RWPE2 (cell line): ENCODE measurements around the gene ARHGEF2.
A peak's percentile ranks its signal among the peaks of the same experiment; 100 is the strongest.

Source experiments
- ATAC-seq: fragments of 200-7000 bp; cut with Tn5 transposase; 3 replicates; pipeline ENCODE4 v1.9.1; 2021; ENCODE audit warnings: low read depth
- DNase-seq: peaks from one replicate; pipeline ENCODE4 v3.0.0-alpha.2; 2020; ENCODE audit warnings: low spot score
- H3K27ac ChIP-seq: fragments of 450-650 bp; 2 replicates; pipeline ENCODE4 v1.5.1; 2017; ENCODE audit warnings: mild to moderate bottlenecking; ENCODE audit not compliant: poor library complexity, severe bottlenecking
- H3K27me3 ChIP-seq: fragments of 250-450 bp; sonication (Bioruptor Pico); 2 replicates; pipeline ENCODE4 v1.5.1; 2021; ENCODE audit warnings: mild to moderate bottlenecking, moderate library complexity; ENCODE audit not compliant: insufficient read depth, poor library complexity, severe bottlenecking
- H3K36me3 ChIP-seq: fragments of 250-450 bp; sonication (Bioruptor Pico); 2 replicates; pipeline ENCODE4 v1.5.1; 2020; ENCODE audit warnings: low read depth, mild to moderate bottlenecking, moderate library complexity
- H3K4me1 ChIP-seq: fragments of 250-450 bp; sonication (Bioruptor Pico); 2 replicates; pipeline ENCODE4 v1.5.1; 2021; ENCODE audit warnings: mild to moderate bottlenecking, moderate library complexity; ENCODE audit not compliant: insufficient read depth, poor library complexity, severe bottlenecking
- H3K4me3 ChIP-seq: fragments of 250-450 bp; sonication (Bioruptor Pico); 2 replicates; pipeline ENCODE4 v1.5.1; 2021; ENCODE audit warnings: mild to moderate bottlenecking, moderate library complexity; ENCODE audit not compliant: severe bottlenecking
- H3K9me3 ChIP-seq: fragments of 250-450 bp; sonication (Bioruptor Pico); 2 replicates; pipeline ENCODE4 v1.5.1; 2021; ENCODE audit warnings: mild to moderate bottlenecking, moderate library complexity; ENCODE audit not compliant: severe bottlenecking
- TF ChIP-seq, protein P1 (sequence below): fragments of 450-650 bp; IDR thresholded peaks from one replicate; pipeline ENCODE4 v1.5.1; 2017; ENCODE audit warnings: mild to moderate bottlenecking, moderate library complexity; ENCODE audit not compliant: poor library complexity, severe bottlenecking

Gene ARHGEF2

GRCh38 chr1:155909894-155910293 lies 68.5 kb downstream of the ARHGEF2 start:
- Histone ChIP-seq H3K4me1 (peaks cover 8% of the 10 kb centered on the region), H3K9me3 (no peaks in the 10 kb centered on the region), H3K4me3 (no peak overlapping the region), H3K36me3 (peaks cover 85% of the 10 kb centered on the region), H3K27ac (peak overlapping the region; percentile 73), H3K27me3 (no peaks in the 10 kb centered on the region)
- no peak for DNase-seq
- TF ChIP-seq, protein P1, sequence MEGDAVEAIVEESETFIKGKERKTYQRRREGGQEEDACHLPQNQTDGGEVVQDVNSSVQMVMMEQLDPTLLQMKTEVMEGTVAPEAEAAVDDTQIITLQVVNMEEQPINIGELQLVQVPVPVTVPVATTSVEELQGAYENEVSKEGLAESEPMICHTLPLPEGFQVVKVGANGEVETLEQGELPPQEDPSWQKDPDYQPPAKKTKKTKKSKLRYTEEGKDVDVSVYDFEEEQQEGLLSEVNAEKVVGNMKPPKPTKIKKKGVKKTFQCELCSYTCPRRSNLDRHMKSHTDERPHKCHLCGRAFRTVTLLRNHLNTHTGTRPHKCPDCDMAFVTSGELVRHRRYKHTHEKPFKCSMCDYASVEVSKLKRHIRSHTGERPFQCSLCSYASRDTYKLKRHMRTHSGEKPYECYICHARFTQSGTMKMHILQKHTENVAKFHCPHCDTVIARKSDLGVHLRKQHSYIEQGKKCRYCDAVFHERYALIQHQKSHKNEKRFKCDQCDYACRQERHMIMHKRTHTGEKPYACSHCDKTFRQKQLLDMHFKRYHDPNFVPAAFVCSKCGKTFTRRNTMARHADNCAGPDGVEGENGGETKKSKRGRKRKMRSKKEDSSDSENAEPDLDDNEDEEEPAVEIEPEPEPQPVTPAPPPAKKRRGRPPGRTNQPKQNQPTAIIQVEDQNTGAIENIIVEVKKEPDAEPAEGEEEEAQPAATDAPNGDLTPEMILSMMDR = no peak
- no peak; the same call in 2 of the 3 replicates for ATAC-seq

- no peak overlapping the region for H3K4me3 ChIP-seq
- no peaks in the 10 kb centered on the region for H3K9me3 ChIP-seq
- H3K27ac ChIP-seq = no peak overlapping the region
- no peak for ATAC-seq
- TF ChIP-seq, protein P1 = no peak
- H3K36me3 ChIP-seq = peaks cover 100% of the 10 kb centered on the region
- no peaks in the 10 kb centered on the region for H3K27me3 ChIP-seq
- no peak for DNase-seq
- no peaks in the 10 kb centered on the region for H3K4me1 ChIP-seq
Measured at GRCh38 chr1:155904261-155904660, 74.1 kb downstream of the ARHGEF2 start.

DNA sequence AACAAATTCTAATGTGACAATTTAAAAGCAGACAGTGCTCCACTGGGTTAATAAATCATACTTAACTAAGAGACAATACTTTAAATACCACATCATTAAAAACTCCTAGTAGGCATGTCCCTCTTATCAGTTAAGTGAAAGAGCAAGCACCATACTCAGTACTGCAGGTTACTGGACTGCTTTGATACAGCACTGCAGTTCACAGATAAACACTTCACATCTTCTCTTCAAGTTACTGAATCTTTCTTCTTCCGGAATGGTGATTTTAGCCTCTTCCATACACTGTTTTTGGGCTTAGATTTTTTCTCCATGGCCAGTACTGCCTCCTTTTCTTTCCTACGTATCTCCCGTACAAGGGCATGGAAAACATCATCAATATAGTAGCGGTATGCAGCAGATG lies 78.2 kb downstream of the ARHGEF2 start:
- TF ChIP-seq, protein P1 = no peak
- peaks cover 84% of the 10 kb centered on the region for H3K36me3 ChIP-seq

DNA sequence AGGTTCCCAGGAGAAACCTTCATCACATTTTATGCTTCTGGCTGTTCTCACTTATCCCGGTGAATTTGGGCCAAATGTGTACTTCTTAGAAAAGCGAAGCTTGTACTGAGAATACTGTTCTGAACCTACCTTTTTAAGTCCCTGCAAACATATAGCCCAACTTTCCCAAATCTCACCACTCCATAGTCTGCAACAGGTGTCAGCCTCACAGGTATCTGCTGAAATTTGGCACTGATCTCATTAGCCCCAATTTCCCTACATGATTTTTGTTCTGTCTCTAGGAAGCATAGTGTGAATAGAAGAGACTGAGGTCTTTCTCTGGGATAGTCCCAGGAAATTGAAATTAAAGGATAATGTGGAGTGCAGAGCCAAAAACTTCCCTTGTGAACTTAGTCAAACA lies 78.7 kb downstream of the ARHGEF2 start:
- no peaks in the 10 kb centered on the region for H3K9me3 ChIP-seq
- peaks cover 79% of the 10 kb centered on the region for H3K36me3 ChIP-seq
- no peak overlapping the region for H3K27ac ChIP-seq
- no peak overlapping the region for H3K4me3 ChIP-seq
- TF ChIP-seq, protein P1 = no peak
- ATAC-seq (no peak), DNase-seq (no peak)
- no peaks in the 10 kb centered on the region for H3K27me3 ChIP-seq
- H3K4me1 ChIP-seq = no peaks in the 10 kb centered on the region

More for the DNA sequence above, 78.2 kb downstream of the ARHGEF2 start:
- no peaks in the 10 kb centered on the region for H3K27me3 ChIP-seq
- no peaks in the 10 kb centered on the region for H3K9me3 ChIP-seq
- H3K4me3 ChIP-seq = no peak overlapping the region
- H3K27ac ChIP-seq = no peak overlapping the region
- DNase-seq (no peak), ATAC-seq (no peak)
- H3K4me1 ChIP-seq = no peaks in the 10 kb centered on the region

DNA sequence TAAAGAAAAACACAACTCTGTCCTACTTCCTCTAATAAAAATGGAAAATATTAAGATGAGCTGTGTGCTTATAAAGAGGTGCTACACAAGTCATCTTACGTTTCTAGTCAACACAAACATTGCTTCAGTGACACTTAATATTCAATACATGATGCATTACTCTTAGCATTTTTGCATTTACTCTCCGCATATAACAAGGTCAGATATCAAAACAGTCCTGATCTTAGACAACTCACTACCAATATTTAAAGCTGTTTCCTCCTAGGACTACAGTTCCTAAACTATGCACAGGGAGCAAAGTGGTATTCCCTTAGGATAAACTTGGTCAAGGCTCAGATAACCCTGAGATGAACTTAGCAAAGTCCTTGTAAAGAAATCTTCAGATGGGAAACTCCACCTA lies 79.5 kb downstream of the ARHGEF2 start:
- Histone ChIP-seq H3K27me3 (no peaks in the 10 kb centered on the region), H3K36me3 (peaks cover 71% of the 10 kb centered on the region)
- ATAC-seq = no peak

More for the DNA sequence above, 79.5 kb downstream of the ARHGEF2 start:
- no peak overlapping the region for H3K4me3 ChIP-seq
- peaks cover 4% of the 10 kb centered on the region for H3K4me1 ChIP-seq
- no peak overlapping the region for H3K27ac ChIP-seq
- TF ChIP-seq, protein P1 = no peak
- no peak for DNase-seq
- H3K9me3 ChIP-seq = no peaks in the 10 kb centered on the region
